Measurements from ENCODE around the gene BRSK2. TPM values are rescaled to one million over a fixed set of nuclear protein-coding genes. Genes with fewer than 3 reads are reported as not detected.

BRSK2 gene
- total RNA-seq, 1 donor from 2014 or later: 59.9 TPM

DNA sequence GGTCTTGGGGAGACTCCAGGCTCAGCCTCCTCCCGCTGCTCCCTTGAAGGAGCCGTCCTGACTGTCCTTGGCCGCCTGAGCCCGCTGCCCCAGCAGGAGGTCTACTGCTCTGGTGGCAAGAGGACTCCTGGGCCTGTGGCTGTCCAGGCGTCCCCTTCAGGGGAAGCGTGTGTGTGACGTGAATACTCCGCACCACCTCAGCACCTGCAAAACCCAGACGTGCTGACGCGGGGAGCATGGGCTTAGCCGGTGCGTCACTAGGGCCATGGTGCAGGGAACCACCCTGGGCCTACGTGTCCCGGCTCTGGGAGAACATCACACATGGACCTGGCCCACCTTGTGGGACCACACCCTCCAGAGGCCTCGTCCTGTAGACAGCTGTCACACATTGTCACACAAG, 30.2 kb upstream of the BRSK2 start:
- H3K36me3 Mint-ChIP-seq (ENCODE audit: low read depth): no peaks in the 10 kb centered on the region
- H3K27me3 Mint-ChIP-seq (ENCODE audit: low read depth): peaks cover 38% of the 10 kb centered on the region
- H3K27ac Mint-ChIP-seq (ENCODE audit: unreplicated experiment): no peak overlapping the region
- H3K4me1 Mint-ChIP-seq: no peaks in the 10 kb centered on the region
- DNase-seq (ENCODE audit: low read depth, low spot score): no peak
- TF ChIP-seq, protein P1, sequence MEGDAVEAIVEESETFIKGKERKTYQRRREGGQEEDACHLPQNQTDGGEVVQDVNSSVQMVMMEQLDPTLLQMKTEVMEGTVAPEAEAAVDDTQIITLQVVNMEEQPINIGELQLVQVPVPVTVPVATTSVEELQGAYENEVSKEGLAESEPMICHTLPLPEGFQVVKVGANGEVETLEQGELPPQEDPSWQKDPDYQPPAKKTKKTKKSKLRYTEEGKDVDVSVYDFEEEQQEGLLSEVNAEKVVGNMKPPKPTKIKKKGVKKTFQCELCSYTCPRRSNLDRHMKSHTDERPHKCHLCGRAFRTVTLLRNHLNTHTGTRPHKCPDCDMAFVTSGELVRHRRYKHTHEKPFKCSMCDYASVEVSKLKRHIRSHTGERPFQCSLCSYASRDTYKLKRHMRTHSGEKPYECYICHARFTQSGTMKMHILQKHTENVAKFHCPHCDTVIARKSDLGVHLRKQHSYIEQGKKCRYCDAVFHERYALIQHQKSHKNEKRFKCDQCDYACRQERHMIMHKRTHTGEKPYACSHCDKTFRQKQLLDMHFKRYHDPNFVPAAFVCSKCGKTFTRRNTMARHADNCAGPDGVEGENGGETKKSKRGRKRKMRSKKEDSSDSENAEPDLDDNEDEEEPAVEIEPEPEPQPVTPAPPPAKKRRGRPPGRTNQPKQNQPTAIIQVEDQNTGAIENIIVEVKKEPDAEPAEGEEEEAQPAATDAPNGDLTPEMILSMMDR (conservative IDR thresholded peaks at IDR 0.05): no peak
- H3K9me3 Mint-ChIP-seq: no peaks in the 10 kb centered on the region
- H3K4me3 Mint-ChIP-seq: no peak overlapping the region

DNA sequence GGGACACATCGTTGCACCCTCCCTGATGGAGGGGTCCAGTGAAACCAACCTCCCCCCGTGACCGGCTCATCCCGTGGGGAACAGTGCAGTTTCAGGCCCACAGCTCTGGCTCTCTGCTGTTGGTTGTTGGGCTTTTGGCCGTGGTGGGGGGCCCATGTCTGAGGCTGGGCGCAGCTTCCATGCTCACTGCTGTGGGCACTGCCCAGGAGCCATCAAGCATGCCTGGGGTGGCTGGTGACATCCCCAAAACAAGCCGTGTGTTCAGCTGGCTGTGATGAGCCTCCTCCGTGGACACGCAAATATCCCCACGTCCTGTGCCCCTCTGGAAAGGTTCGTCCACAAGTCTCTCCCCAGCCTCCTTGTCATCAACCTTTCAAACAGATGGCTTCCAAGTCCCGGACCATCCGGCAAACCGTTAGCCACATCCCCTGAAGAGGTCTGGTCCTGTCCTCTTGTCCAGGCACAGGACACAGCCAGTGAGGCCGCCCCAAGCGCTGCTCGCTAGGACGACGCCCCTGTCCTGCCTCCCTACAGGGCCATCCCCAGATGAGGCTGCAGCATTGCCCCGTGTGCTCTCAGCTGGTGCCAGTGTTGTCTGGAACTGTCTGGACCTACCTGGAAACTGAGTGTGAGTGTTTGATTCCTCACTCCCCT, 29.4 kb upstream of the BRSK2 start:
- peaks cover 40% of the 10 kb centered on the region for H3K27me3 Mint-ChIP-seq (ENCODE audit: low read depth)
- H3K4me3 Mint-ChIP-seq: no peak overlapping the region
- no peaks in the 10 kb centered on the region for H3K9me3 Mint-ChIP-seq
- H3K27ac Mint-ChIP-seq (ENCODE audit: unreplicated experiment): no peak overlapping the region
- no peaks in the 10 kb centered on the region for H3K36me3 Mint-ChIP-seq (ENCODE audit: low read depth)
- no peak for DNase-seq (ENCODE audit: low read depth, low spot score)
- no peaks in the 10 kb centered on the region for H3K4me1 Mint-ChIP-seq
- TF ChIP-seq, protein P1 (conservative IDR thresholded peaks at IDR 0.05): no peak

DNA sequence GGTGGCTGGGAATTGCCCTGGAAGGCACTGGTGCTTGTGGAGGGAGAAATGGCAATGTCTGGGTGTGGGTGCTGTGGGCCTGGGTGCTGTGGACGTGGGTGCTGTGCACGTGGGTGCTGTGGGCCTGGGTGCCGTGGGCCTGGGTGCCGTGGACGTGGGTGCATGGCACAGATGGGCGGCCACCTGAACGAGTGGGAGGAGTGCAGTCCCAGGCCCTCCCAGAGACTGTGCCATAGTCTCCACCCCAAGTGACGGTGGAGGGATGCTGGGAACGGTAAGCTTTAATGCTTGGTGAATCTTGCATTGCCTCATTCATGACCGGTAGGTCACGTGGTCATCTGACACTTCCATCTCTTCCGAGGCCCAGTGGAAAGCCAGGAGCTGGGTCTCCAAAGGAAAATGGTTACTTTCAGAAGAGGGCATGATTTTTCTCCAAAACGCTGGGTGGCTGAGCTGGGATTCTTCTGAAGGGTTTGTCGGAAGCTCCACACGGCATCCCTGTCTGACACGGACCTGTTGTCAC, 28.8 kb upstream of the BRSK2 start:
- H3K27ac Mint-ChIP-seq (ENCODE audit: unreplicated experiment): no peak overlapping the region
- H3K4me3 Mint-ChIP-seq: no peak overlapping the region
- H3K4me1 Mint-ChIP-seq: no peaks in the 10 kb centered on the region
- H3K9me3 Mint-ChIP-seq: no peaks in the 10 kb centered on the region
- peaks cover 39% of the 10 kb centered on the region for H3K27me3 Mint-ChIP-seq (ENCODE audit: low read depth)
- no peaks in the 10 kb centered on the region for H3K36me3 Mint-ChIP-seq (ENCODE audit: low read depth)
- DNase-seq (ENCODE audit: low read depth, low spot score): no peak
- TF ChIP-seq, protein P1 (conservative IDR thresholded peaks at IDR 0.05): no peak

DNA sequence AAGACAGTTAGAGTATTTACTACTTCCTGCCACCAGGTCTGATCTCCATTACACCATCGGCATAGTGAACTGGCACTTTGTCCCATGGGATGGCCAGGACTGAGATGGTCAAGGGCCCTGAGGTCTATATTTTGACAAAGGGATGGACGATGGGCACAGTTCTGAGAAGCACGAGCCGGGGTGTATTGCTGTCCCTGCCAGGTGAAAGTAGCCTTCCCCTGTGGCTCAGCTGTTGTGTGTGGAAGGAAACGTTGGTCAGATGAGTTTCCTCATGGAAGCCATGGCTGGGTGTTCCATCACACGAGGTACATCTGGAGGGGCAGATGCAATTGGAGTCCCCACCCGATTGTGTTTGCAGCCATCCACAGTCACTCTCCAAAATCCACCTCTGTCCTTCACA, 27.9 kb upstream of the BRSK2 start:
- DNase-seq (ENCODE audit: low read depth, low spot score): no peak
- Mint-ChIP-seq H3K27me3 (ENCODE audit: low read depth) (peaks cover 30% of the 10 kb centered on the region), H3K9me3 (peaks cover 2% of the 10 kb centered on the region), H3K27ac (ENCODE audit: unreplicated experiment) (no peak overlapping the region), H3K36me3 (ENCODE audit: low read depth) (no peaks in the 10 kb centered on the region), H3K4me3 (no peak overlapping the region), H3K4me1 (no peaks in the 10 kb centered on the region)
- TF ChIP-seq, protein P1 (conservative IDR thresholded peaks at IDR 0.05): no peak

DNA sequence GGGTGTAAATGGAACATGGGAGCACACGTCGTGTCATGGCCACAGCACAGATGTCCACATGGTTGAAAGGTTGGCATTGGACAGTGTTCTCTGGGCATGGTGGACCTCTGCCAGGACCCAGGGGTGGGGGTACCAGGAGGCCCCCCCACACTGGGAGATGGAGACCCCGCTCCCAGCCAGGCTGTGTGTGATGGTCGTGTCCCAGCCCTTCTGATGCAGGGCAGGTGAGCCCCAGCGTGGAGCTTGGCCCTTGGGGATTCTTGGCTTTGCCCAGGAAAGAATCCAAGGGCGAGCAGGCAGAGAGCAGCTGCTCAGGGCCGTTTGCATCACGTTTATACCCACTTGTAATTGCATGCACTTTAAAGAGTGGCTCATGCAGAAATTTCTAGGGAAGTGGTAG, 22.0 kb upstream of the BRSK2 start:
- H3K27me3 Mint-ChIP-seq (ENCODE audit: low read depth): peaks cover 26% of the 10 kb centered on the region
- no peak overlapping the region for H3K4me3 Mint-ChIP-seq
- no peaks in the 10 kb centered on the region for H3K4me1 Mint-ChIP-seq
- H3K36me3 Mint-ChIP-seq (ENCODE audit: low read depth): no peaks in the 10 kb centered on the region
- no peak for DNase-seq (ENCODE audit: low read depth, low spot score)
- TF ChIP-seq, protein P1 (conservative IDR thresholded peaks at IDR 0.05): no peak
- peaks cover 2% of the 10 kb centered on the region for H3K9me3 Mint-ChIP-seq
- H3K27ac Mint-ChIP-seq (ENCODE audit: unreplicated experiment): no peak overlapping the region
